ENCODE measurements around the gene TAOK1. TPM values are rescaled to one million over a fixed set of nuclear protein-coding genes. Genes with fewer than 3 reads are reported as not detected.

Gene TAOK1
- total RNA-seq, 1 donor from 2014 or later: 34.1 TPM

- no peak overlapping the region for H3K4me3 ChIP-seq (ENCODE audit: low read depth, low read length)
- no peak for TF ChIP-seq CTCF (conservative IDR thresholded peaks at IDR 0.05; ENCODE audit: low read depth, low read length)
- DNase-seq (ENCODE audit: low read depth): no peak
Measured at GRCh38 chr17:29576214-29577000, 186.2 kb downstream of the TAOK1 start.

GRCh38 chr17:29577001-29577370, 186.8 kb downstream of the TAOK1 start:
- no peak overlapping the region for H3K4me3 ChIP-seq (ENCODE audit: low read depth, low read length)
- TF ChIP-seq CTCF (conservative IDR thresholded peaks at IDR 0.05; ENCODE audit: low read depth, low read length): no peak
- no peak for DNase-seq (ENCODE audit: low read depth)

GRCh38 chr17:29577385-29578211, 187.4 kb downstream of the TAOK1 start:
- H3K4me3 ChIP-seq (ENCODE audit: low read depth, low read length): no peak overlapping the region
- DNase-seq (ENCODE audit: low read depth): no peak
- TF ChIP-seq CTCF (conservative IDR thresholded peaks at IDR 0.05; ENCODE audit: low read depth, low read length): no peak

GRCh38 chr17:29578626-29579485, 188.7 kb downstream of the TAOK1 start:
- no peak for DNase-seq (ENCODE audit: low read depth)
- no peak overlapping the region for H3K4me3 ChIP-seq (ENCODE audit: low read depth, low read length)
- no peak for TF ChIP-seq CTCF (conservative IDR thresholded peaks at IDR 0.05; ENCODE audit: low read depth, low read length)

- TF ChIP-seq CTCF (conservative IDR thresholded peaks at IDR 0.05; ENCODE audit: low read depth, low read length): peak; percentile 91
- H3K4me3 ChIP-seq (ENCODE audit: low read depth, low read length): no peak overlapping the region
- DNase-seq (ENCODE audit: low read depth): no peak
Measured at GRCh38 chr17:29579866-29580771, 190.0 kb downstream of the TAOK1 start.

Measured in epithelial cell of proximal tubule (primary cell).